Measurements from ENCODE around the gene GDAP1L1.
"Not testable (repeated sequence)": the region's sequence is repeated elsewhere in the genome, so short reads cannot be mapped to it uniquely, and the experiment has no call there.

Gene GDAP1L1

GRCh38 chr20:44306927-44307326, 59.8 kb downstream of the GDAP1L1 start:
- DNase-seq, result no peak

- no peak for DNase-seq
Observed at GRCh38 chr20:44309763-44310663, 62.9 kb downstream of the GDAP1L1 start.

- peak; percentile 86 for DNase-seq
Observed at GRCh38 chr20:44310664-44311639, 63.8 kb downstream of the GDAP1L1 start, which contains the start of gene FITM2. FITM2 (minus strand) TSS chr20:44311202; CDS start chr20:44311148, 54 bp downstream.

- peak; percentile 6 for DNase-seq
Observed at GRCh38 chr20:44314870-44315269, 67.8 kb downstream of the GDAP1L1 start.

GRCh38 chr20:44319839-44320422, 72.8 kb downstream of the GDAP1L1 start:
- DNase-seq, result no peak

- DNase-seq, result no peak
Observed at GRCh38 chr20:44324343-44324742, 77.2 kb downstream of the GDAP1L1 start.

- DNase-seq, result no peak
Observed at GRCh38 chr20:44326391-44327159, 79.5 kb downstream of the GDAP1L1 start.

GRCh38 chr20:44327748-44328147, 80.6 kb downstream of the GDAP1L1 start:
- DNase-seq, result not testable (repeated sequence)

- no peak for DNase-seq
Observed at GRCh38 chr20:44328428-44328827, 81.3 kb downstream of the GDAP1L1 start.
